Right renal pelvis (tissue), 4 donors: Measurements from ENCODE around the gene CYS1. TPM values are rescaled to one million over a fixed set of nuclear protein-coding genes. Genes with fewer than 3 reads are reported as not detected.
"Not testable (repeated sequence)": the region's sequence is repeated elsewhere in the genome, so short reads cannot be mapped to it uniquely, and the experiment has no call there.

ENCODE experiments used
- DNase-seq, 4 donors: peaks; one replicate each; pipeline ENCODE4 v3.0.0-alpha.2; 2013; ENCODE audit warnings: low read depth in 4 of 4, low spot score in 3 of 4, missing footprints in 1 of 4
- polyA plus RNA-seq, 4 donors: library from polyadenylated mRNA; unstranded; fragments of 120-200 nt; gene quantifications; one replicate each; pipeline ENCODE4 v1.2.1, GENCODE V29; 2013; ENCODE audit not compliant: insufficient read length in 4 of 4

The CYS1 gene
- polyA plus RNA-seq, result 100 to 1,000 TPM in 3 of 4 donors, 10 to 100 TPM in 1; 94.3 to 133 (median 103) TPM

GRCh38 chr2:10079870-10080535, at the start of gene CYS1:
Gene CYS1, minus strand, starts transcription at chr2:10080411. Its CDS starts 188 bp downstream, at chr2:10080223.
- DNase-seq, result no peak

- DNase-seq, result no peak
Observed at GRCh38 chr2:10129490-10129889, 49.3 kb upstream of the CYS1 start.

- no peak for DNase-seq
Observed at GRCh38 chr2:10128420-10128819, 48.2 kb upstream of the CYS1 start.

DNA sequence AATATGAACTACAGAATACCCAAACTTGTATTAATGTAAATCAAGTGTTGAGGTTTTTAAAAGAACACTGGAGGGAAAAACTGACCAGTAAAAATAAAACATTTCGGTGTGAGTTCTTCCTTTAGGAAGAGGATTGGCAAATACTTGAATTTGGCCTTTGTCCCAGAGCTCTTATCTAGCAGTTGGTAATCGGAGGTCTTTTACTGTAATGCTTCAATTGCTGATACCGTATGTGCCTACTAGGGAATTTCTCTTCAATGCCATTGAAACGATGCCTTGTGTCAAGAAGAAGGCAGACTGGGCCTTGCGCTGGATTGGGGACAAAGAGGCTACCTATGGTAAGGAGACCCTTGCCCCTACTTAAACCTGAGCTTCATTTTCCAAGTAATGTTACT, 46.4 kb upstream of the CYS1 start:
- no peak for DNase-seq

- DNase-seq, result no peak
Observed at GRCh38 chr2:10125842-10126631, 45.8 kb upstream of the CYS1 start.

GRCh38 chr2:10124538-10125045, 44.4 kb upstream of the CYS1 start:
- DNase-seq, result peak in 2 of 4 donors; percentile 57 to 63

DNA sequence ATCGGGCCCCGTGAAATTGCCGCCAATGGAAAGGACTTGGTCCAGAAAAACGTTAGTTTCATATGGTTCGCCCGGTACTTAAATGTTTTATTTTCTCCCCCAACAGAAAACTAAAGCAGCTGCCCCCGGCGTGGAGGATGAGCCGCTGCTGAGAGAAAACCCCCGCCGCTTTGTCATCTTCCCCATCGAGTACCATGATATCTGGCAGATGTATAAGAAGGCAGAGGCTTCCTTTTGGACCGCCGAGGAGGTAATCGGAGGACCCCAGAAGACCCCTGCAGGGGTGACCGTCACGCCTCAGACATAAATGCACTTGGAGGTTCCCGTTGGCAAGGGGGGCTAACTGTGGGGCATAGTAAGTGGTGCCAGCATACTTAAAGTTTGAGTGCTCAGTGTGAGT, 43.1 kb upstream of the CYS1 start:
- DNase-seq, result no peak

DNA sequence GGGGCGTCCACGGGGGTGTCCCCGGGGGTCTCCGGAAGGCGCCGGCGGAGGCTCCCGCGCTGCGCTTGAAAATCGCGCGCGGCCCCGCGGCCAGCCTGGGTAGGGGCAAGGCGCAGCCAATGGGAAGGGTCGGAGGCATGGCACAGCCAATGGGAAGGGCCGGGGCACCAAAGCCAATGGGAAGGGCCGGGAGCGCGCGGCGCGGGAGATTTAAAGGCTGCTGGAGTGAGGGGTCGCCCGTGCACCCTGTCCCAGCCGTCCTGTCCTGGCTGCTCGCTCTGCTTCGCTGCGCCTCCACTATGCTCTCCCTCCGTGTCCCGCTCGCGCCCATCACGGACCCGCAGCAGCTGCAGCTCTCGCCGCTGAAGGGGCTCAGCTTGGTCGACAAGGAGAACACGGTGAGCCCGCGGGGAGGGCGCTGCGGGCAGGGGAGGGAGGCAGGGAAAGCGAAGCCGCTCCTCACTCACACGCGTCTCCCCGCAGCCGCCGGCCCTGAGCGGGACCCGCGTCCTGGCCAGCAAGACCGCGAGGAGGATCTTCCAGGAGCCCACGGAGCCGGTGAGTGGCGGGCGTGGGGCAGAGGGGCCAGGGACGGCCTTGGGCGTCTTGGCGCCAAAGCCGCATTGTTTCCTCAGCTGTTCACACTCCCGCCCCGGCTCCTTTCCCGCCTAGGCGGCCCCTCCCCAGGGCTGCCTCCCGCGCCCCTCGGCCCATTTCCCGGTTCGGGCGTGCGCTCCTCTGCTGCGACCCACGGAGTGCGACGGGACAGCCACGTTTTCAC, 42.5 kb upstream of the CYS1 start, which contains the start of gene RRM2:
Gene RRM2 (plus strand): TSS at position 240 of the 781 bp plus-strand sequence. CDS start 60 bp downstream, at position 300.
- peak; percentile 80 to 86 (median 83) for DNase-seq

GRCh38 chr2:10120877-10121574, 40.8 kb upstream of the CYS1 start:
- no peak for DNase-seq

GRCh38 chr2:10120158-10120876, 40.1 kb upstream of the CYS1 start:
- DNase-seq, result peak; percentile 80 to 82 (median 80)

DNA sequence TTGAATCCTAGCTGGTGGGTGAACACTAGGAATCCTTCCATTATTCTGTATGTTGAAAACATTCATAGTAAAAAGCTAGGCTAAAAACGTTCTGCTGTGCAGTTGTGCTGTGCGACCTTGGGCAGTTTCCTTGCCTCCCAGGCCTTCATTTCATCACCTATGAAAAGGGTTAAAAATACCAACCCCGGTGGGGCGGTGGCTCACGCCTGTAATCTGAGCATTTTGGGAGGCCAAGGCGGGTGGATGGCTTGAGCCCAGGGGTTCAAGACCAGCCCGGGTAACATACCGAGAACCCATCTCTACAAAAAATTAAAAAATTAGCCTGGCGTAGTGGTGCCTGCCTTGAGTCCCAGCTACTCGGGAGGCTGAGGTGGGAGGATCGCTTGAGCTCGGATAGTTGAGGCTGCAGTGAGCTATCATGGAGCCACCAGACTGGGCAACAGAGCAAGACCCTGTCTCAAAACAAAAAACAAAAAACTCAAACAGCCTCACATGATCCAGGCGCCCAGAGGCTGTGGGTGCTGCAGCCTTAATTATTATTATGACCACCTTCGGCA, 39.5 kb upstream of the CYS1 start:
- DNase-seq, result no peak

DNA sequence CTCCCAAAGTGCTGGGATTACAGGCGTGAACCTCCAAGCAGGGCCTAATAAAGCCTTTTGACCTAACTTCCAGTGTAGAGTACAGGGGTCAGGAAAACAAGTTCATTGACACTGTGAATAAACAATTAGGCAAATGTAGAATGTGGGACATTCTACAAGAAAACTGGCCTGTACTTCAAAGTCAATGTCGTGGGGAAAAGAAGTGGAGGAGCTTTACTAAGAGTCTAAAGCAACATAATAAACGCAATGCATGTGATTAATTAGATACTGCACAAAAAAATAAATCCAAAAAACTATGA, 38.8 kb upstream of the CYS1 start:
- DNase-seq, result no peak

- DNase-seq, result no peak
Observed at GRCh38 chr2:10109311-10109710, 29.1 kb upstream of the CYS1 start.

GRCh38 chr2:10104906-10105305, 24.7 kb upstream of the CYS1 start:
- DNase-seq, result not testable (repeated sequence)

DNA sequence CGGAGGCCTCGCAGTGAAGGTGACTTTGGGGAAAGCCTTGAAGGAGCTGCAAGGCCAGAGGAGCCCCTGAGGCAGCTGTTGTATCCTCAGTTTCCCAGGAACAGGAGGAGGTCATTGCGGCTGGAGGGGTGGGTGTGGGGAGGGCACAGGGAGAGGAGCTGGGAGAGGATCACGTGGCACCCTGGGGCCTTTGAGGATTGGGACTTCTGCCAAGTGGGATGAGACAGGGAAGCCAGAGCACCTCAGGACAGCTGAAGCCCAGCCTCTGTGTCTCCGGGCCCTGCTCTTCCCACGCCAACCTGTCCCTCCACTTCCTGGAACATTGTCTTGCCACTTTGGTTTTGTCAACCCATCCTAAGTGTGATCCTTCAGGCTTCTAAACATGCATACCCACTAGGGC, 23.0 kb upstream of the CYS1 start:
- no peak for DNase-seq

GRCh38 chr2:10101491-10101890, 21.3 kb upstream of the CYS1 start:
- no peak for DNase-seq

DNA sequence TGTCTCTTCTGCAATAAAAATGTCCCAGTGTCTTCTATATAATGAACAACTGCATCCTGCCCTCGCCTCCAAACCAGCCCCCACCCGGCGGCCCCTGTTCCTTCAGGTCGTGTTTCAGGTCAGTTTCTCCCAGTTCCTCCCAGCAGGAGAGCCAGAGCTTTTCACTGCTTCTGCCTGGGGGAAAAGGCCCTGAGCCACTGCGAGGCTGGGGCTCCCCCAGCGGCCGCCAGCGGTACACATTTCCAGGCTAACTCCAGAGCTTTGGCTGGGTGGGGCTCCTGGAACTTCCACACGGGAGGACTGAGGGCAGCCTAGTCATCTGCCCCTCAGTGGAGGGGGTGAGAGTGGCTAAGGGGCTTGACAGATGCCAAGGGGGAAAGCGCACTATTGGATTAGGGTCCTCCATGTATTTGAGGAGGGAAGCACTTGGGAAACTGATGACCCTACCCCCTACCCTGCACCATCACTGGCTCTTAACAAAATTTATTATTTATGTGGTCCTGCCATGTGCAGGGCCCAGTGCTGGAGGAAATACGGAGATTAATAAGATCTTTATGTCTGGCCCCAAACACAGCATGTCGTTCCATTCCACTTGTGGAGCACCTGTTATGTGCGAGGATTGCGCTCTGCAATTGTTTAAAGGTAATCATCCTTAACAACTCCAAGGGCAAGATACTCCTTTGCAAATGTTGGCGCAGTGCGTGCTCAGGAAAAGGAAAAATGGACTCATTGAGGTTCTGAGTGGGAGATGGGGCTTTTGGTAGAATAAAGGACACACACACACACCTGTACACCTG, 17.3 kb upstream of the CYS1 start:
- no peak for DNase-seq

DNA sequence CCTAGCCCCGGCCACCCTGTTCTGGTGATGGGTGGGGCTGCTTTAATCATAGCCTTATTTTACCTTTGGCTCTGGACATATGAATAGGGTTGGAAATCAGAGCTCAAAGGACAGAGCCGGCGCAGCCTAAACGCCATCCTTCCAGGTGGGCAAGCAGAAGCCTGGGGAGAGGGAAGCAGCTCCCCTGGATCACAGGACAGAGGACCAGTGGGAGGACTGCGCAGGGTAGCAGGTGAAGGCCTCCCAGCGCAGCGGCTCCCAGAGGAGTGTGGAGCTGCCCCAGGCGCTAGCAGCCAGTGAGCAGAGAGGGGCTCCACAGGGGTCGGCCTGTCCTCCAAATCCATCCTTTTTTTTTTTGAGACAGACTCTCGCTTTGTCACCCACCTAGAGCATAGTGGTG, 16.4 kb upstream of the CYS1 start:
- no peak for DNase-seq

- no peak for DNase-seq
Observed at GRCh38 chr2:10095175-10095574, 15.0 kb upstream of the CYS1 start.
